Jurkat, Clone E6-1 (cell line): ENCODE data around the gene STRBP.
A peak's percentile ranks its signal among the peaks of the same experiment; 100 is the strongest.
"Not testable (repeated sequence)": the region's sequence is repeated elsewhere in the genome, so short reads cannot be mapped to it uniquely, and the experiment has no call there.

Source experiments
- DNase-seq: peaks from one replicate; pipeline ENCODE4 v3.0.0-alpha.2; 2011; ENCODE audit warnings: low read depth, low spot score
- H3K4me3 ChIP-seq: 2 replicates; pipeline ENCODE4 v1.5.1; 2011; ENCODE audit warnings: mild to moderate bottlenecking, low read length, control low read depth, moderate library complexity

STRBP gene

GRCh38 chr9:123286324-123286723 is 17.9 kb upstream of the STRBP start:
- no peak overlapping the region for H3K4me3 ChIP-seq
- DNase-seq = no peak

- peak; percentile 59 for DNase-seq
- H3K4me3 ChIP-seq = no peak overlapping the region
Observed at GRCh38 chr9:123284656-123285055, 16.3 kb upstream of the STRBP start.

- H3K4me3 ChIP-seq = no peak overlapping the region
Observed at GRCh38 chr9:123283455-123283854, 15.1 kb upstream of the STRBP start.

GRCh38 chr9:123283048-123283408 is 14.6 kb upstream of the STRBP start:
- no peak overlapping the region for H3K4me3 ChIP-seq
- no peak for DNase-seq

More at GRCh38 chr9:123283455-123283854, 15.1 kb upstream of the STRBP start:
- no peak for DNase-seq

GRCh38 chr9:123282362-123283047 is 14.1 kb upstream of the STRBP start:
- H3K4me3 ChIP-seq = no peak overlapping the region
- DNase-seq = no peak

GRCh38 chr9:123281659-123282350 is 13.4 kb upstream of the STRBP start:
- DNase-seq = no peak
- no peak overlapping the region for H3K4me3 ChIP-seq

- H3K4me3 ChIP-seq, DNase-seq: not testable (repeated sequence)
Observed at GRCh38 chr9:123278879-123279493, 10.6 kb upstream of the STRBP start.

- H3K4me3 ChIP-seq = no peak overlapping the region
- DNase-seq = peak; percentile 49
Observed at GRCh38 chr9:123278361-123278760, 10.0 kb upstream of the STRBP start.

- no peak for DNase-seq
- H3K4me3 ChIP-seq = no peak overlapping the region
Observed at GRCh38 chr9:123276551-123276950, 8.2 kb upstream of the STRBP start.

- DNase-seq = not testable (repeated sequence)
Observed at GRCh38 chr9:123271133-123271532, 2.7 kb upstream of the STRBP start.

GRCh38 chr9:123269281-123269680 is 895 bp upstream of the STRBP start:
- no peak for DNase-seq
- H3K4me3 ChIP-seq = peak overlapping the region; percentile 71

More at GRCh38 chr9:123271133-123271532, 2.7 kb upstream of the STRBP start:
- not testable (repeated sequence) for H3K4me3 ChIP-seq

GRCh38 chr9:123268199-123268464 is 254 bp downstream of the STRBP start:
- DNase-seq = no peak
- peak overlapping the region; percentile 78 for H3K4me3 ChIP-seq

GRCh38 chr9:123267481-123268198 is 746 bp downstream of the STRBP start:
- no peak for DNase-seq
- peak overlapping the region; percentile 78 for H3K4me3 ChIP-seq

- peak overlapping the region; percentile 78 for H3K4me3 ChIP-seq
- no peak for DNase-seq
Observed at GRCh38 chr9:123266655-123267399, 1.6 kb downstream of the STRBP start.

GRCh38 chr9:123265833-123266232 is 2.6 kb downstream of the STRBP start:
- no peak overlapping the region for H3K4me3 ChIP-seq
- no peak for DNase-seq

GRCh38 chr9:123263227-123263626 is 5.2 kb downstream of the STRBP start:
- DNase-seq = no peak
- H3K4me3 ChIP-seq = no peak overlapping the region

GRCh38 chr9:123262338-123262737 is 6.0 kb downstream of the STRBP start:
- DNase-seq = no peak

GRCh38 chr9:123261006-123261677 is 7.2 kb downstream of the STRBP start:
- no peak overlapping the region for H3K4me3 ChIP-seq
- no peak for DNase-seq

More at GRCh38 chr9:123262338-123262737, 6.0 kb downstream of the STRBP start:
- H3K4me3 ChIP-seq = no peak overlapping the region

- DNase-seq = no peak
- H3K4me3 ChIP-seq = no peak overlapping the region
Observed at GRCh38 chr9:123260340-123260739, 8.0 kb downstream of the STRBP start.
